Islet precursor cell (in vitro differentiated cells): ENCODE data around the gene ANKRD33B.

Source experiments
- DNase-seq: peaks from one replicate; pipeline ENCODE4 v3.0.0-alpha.2; 2018

The ANKRD33B gene

DNA sequence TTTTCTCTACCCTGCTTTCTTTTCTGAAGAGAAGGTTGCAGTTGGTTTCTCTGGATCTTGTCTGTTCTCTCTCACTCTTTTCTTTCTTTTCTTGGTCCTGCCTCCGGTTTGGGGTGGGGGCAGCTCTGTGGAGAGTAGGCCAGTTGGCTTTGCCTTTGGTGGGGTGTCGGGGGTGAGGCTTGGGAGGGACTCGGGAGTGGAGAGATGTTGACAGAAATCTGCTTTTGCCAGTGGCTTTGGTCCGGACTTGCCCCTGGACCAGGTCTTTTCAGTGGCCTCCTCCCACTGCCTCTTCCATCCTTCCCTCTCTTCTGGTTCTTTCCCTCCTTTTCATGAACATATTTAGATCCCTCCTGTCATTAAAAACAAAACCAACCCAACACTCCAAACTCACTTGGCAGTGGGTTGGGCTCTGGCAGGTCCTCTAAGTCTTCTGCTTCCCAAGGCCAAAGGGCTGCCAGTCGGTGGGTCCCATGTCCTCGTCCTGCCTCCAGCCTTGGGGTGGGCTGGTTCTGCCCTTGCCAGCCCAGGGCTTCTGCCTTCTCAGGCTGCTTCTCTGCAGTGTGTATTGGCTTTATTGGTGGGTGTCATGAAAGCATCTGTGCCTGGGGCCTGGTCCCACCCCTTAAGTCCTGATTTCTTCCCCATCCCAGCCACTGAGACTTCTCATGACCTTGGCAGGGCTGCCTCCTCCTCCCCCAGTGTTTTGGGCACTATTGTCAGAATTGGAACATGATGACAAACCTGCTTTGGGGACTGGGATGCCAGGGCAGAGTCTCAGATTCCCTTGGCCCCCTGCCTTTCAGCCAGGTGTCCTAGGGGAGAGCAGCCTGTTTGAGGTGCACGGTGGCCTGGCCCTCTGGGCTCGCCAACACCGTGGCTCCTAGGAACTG is 16.9 kb downstream of the ANKRD33B start:
- peak; percentile 41 for DNase-seq

DNA sequence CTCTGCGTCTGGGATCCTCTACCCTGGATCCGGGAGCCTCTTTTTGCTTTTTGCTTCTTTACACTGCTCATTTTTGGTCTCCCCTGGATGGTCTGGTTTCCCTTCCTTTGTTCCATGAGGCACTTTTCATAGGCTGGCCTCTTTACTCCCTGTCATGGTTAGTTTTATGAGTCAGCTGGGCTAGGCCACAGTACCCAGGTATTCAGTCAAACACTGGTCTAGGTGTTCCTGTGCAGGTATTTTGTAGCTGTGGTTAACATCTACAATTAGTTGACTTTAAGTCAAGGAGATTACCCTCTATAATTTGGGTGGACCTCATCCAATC is 17.5 kb downstream of the ANKRD33B start:
- peak; percentile 57 for DNase-seq

DNA sequence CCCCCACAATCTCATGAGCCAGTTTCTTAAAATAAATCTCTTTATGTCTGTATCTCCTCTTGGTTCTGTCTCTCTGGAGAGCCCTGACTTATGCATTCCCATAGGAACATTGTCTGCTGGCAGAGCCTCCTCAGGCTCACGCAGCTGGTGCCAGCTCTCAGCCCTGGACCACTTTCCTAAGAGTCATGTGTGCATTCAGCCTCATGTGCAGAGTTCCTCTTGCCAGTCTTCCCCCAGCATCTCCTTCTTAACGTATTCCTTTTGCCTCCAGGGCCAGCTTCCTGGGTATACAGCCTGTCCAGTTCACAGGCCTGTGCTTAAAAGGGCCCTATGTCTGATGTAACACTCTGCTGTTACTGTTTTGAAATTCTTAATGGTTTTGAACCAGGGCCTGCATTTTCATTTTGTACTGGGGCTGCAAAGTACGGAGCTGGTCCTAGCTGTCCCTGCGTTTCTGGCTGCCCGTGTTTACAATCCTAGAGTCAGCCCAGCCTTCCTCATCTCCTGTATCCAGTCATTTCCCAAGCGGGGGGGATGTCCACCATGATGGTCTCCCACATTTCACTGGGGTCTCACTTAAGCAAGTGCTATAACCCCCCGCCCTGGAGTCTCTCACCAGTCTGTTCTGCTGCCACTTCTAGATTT is 18.1 kb downstream of the ANKRD33B start:
- peak; percentile 53 for DNase-seq

DNA sequence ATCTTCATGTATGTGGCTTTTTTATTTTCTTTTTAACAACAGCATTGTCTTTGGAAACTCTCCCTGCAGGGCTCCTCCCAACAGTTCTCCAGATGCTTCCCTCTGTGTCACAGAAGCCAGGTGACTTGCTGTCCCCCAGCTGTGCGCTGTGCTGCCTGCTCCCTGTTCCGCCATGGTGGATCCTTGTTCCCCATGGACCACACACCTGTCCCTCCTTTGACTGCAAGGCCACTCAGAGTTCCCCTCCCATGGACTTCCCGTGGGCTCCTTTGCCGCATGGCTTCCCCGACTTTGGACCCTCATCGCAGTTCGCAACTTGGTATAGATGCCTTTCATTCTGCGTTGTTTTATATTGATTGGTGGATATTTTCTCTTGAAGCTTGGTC is 18.6 kb downstream of the ANKRD33B start:
- no peak for DNase-seq

DNA sequence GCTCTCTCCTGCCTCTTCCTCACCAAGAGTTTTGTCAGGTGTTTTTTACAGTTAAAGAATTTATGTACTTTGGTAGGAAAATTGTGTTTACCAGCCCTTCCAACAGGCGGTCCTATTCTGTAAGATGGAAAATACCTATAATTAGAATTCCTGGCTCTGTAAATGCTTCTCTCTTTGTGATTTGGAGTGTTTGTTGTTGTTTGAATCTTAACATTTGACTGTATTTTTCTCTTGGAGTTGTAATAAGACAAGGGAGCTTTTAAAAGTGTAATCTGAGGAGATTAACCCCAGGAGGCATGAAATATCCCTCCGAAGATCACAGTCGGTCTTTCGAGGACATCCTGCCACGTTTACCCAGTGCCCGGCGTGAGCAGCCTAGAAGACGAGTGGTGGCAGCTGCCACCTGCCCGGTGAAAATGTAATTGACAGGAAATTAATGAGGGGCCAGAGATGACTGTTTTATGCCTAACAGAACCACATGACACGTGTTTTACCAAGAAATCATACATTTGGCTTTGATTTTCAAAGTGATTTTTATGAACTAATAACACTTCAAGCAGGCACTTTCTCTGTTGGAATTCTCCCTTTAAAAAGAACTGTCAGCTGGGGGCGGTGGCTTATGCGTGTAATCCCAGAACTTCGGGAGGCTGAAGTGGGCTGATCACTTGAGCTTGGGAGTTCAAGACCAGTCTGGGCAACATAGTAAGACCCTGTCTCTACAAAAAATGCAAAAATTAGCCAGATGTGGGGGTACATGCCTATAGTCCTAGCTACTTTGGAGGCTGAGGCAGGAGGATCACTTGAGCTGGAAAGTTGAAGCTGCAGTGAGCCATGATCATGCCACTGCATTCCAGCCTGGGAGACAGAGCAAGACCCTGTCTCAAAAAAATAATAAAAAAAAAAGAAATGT is 20.0 kb downstream of the ANKRD33B start:
- no peak for DNase-seq

DNA sequence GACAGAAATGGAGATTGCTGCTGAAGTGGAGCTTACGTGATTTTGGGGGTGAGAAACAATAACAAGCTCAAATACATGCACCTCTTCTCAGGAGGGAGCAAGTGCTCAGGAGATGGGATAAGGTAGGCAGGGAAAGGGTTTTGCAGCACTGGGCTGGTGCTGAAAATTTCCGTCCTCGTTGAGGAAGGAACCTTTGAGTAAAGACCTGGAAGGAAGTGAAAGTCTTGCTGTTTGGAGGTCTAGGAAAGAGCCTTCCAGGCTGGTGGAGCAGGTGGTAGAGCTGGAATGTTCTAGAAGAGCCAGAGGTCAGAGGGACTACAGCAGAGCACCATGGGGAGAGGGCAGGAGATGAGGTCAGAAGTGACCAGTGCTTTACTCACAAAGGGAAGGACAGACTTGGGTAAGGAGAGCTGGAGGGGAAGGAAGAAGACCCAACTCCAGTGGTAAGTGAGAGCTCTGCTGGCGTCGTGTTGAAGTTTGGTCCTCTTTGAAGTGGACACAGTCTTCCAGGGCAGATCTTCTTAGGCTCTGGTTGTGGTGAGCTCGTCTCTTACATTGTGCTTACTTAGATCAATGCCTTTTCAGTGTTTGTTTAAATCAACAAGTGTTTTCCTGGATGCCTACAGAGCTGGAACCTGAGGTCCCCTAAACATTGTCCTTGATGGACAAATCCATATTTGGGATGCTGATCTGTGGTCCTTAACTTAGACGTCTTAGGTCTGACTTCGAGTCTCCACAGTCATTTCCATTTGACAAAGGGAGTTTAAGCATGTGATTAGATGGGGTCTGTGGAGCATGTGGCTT is 21.0 kb downstream of the ANKRD33B start:
- no peak for DNase-seq

DNA sequence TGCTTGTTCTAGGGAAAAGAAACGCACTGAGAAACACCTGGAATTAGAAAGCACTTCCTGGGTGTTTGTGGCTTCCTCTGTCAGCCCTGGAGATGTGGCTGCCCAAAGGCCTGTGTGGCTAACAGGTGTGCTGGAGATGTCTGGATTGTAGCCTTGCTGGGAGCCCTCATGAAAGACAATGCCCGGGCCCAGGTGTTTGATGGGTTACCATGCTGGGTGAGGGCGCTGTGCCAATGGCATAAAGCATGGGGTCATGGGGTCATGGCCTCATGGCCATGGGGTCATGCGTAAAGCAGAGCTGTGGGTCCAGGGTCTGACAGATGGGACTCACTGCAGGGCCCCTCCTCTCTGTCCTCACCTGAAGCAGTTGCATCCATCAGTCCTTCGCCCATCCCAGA is 21.6 kb downstream of the ANKRD33B start:
- DNase-seq: no peak

DNA sequence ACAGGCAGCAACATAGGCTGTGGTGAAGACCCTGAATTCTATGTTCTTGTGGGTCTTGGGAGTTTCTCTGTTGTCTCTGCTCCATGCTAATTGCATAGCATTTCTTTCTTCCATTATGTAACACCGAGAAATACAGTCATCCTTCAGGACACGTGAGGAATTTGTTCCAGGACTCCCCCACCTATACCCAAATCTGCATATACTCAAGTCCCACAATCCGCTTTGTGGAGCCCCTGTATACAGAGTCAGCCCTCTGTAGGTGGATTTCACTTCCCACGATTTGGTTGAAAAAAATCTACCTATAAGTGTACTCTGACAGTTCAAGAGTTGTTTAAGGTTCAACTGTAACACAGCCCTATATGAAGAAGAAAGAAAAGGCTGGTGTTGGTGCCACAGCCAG is 22.1 kb downstream of the ANKRD33B start:
- no peak for DNase-seq

DNA sequence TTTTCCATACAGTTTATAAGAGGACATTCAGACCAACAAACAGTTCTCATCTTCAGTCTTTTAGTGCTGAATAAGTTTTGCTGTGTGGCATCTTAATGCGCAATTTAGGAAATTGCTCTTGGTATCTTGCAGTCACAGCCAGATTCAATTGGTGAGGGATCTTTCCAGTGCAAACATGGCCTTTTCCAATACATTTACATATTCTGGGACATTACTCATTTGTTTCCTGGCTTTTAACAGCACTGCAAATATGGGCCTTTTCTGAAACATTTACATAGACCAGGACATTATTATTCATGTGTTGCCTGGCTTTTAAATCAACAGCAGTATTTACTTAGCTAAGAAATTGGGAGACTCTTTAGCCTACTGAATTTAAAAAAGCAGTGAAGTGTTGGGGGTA is 22.7 kb downstream of the ANKRD33B start:
- no peak for DNase-seq

DNA sequence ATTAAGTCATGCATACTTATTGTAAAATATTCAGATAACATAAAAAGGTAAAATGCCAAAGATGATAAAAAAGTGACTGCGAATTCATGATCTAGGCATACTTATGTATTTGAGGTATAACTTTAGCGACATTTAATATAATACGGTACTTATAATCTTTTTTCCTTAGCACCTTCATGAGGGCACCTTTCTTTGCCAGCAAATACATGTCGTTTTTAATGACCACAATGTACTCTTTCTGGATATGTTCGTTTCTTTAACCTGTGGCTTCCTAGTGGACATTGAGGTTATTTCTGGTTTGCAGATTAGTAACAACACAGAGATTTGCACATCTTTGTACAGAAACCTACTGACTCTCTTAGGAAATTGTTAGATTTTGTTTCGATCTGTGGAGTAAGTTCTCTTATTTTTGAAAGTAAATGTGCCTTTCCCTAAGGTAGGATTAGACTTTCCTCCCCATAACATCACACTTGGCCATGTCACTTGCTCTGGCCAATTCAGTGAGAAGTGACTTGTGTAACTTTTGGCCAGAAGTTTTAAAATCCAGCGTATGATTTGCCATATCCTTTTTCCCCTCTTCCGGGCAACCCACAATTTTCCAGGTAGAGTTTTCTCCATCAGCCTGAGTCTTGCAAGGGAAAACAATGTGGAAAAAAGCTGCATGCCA is 24.4 kb downstream of the ANKRD33B start:
- no peak for DNase-seq

DNA sequence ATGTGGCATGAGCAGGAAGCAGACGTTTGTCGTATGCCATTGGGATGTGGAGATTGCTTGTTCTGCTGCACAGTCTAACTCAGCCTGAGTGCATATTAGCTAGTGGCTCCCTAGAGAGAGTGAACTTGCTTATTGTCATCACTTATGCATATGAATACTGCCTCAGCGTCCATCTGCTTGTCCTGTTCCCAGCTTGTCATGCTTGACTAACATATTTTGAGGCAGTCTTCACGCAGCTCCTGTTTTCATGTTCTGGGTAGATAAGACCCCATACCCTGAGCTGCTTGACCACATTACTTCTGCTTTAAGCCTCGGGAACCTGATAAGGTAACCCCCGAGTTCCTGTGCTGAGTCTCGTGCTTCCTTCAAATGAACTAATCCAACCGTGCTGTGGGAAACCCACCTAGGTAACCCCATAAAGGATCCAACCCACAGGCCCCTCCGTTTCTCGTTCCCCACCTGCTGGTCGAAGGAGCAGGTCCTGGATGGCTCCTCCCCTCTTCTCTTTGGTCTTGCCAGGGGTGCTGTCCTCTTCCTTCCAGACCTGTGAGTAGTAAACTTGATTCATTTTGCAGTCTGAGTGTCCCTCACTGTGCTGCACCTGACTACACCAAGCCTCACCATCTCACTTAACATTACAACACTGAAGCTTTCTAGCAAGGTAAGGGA is 25.0 kb downstream of the ANKRD33B start:
- DNase-seq: peak; percentile 50

DNA sequence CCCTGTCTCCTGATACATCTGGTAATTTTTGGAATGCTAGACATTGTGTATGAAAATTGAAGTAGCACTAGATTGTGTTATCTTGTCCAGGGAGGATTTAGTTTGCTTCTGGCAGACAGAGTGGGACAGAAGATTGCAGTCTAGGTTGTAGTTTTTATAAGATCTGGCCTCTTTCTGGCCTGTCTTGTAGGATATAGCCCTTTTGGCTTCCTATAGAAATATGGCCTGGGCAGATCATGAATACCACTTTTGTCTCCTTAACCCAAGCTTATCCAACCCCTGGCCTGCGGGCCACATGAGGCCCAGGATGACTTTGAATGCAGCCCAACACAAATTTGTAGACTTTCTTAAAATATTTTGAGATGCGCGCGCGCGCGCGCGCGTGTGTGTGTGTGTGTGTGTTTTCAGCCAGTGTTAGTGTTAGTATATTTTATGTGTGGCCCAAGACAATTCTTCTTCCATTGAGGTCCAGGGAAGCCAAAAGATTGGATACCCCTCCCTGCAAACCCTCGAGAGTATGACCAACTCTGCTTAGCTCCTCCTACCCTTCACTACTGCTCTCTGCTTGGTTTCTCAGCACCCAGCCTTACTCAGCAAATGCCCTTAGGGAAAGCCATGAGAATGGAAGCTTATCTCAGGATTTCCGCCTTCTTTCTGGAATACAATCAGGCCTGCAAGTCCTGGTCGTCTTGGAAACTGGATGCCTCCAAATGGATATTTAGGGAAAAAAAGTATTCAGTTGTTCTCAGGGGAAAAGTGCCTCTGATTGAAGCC is 26.5 kb downstream of the ANKRD33B start:
- peak; percentile 96 for DNase-seq

DNA sequence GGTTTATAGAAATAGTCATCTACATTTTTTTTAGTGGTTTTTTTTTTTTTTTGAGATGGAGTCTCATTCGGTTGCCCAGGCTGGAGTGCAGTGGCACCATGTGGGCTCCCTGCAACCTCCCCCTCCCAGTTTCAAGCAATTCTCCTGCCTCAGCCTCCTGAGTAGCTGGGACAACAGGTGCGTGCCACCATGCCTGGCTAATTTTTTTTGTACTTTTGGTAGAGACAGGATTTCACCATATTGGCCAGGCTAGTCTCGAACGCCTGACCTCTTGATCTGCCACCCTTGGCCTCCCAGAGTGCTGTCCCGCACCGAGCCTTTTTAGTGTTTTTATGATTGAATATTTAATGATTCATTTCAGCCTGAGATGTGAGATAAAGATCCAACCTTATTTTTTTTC is 27.3 kb downstream of the ANKRD33B start:
- no peak for DNase-seq

DNA sequence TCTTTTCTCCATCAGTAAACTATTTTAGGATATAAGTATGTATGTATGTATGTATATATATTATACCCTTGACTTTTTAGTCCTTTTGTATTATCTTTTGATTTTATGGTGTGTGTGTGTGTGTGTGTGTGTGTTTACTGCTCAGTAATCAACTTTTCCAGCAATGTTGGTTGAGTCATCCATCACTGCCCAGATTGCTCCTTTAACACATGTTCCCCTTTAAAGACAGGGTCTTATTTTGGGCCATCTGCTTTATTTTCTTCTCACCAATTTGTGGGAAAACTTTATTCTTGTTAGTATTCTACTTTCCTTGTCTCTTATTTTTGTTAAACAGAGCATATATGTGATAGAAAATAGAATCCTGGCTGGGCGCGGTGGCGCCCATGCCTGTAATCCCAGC is 28.1 kb downstream of the ANKRD33B start:
- no peak for DNase-seq

DNA sequence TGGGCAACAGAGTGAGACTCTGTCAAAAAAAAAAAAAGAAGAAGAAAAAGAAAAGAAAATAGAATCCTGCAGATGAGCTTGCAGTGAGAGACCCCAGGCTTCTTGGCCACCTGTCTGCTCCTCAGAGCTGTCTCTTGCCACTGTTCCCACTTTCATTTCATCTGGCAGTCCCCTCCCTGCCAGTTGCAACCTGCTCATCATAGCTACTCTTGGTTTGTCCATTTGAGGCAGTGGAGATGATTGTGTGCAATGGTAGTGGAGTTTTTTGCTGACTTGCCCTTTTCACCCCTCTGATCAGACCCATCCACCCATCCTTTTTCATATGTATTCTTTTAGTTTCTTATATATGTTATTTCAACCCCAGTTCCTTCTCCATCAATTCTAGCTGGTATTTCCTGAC is 28.7 kb downstream of the ANKRD33B start:
- no peak for DNase-seq

DNA sequence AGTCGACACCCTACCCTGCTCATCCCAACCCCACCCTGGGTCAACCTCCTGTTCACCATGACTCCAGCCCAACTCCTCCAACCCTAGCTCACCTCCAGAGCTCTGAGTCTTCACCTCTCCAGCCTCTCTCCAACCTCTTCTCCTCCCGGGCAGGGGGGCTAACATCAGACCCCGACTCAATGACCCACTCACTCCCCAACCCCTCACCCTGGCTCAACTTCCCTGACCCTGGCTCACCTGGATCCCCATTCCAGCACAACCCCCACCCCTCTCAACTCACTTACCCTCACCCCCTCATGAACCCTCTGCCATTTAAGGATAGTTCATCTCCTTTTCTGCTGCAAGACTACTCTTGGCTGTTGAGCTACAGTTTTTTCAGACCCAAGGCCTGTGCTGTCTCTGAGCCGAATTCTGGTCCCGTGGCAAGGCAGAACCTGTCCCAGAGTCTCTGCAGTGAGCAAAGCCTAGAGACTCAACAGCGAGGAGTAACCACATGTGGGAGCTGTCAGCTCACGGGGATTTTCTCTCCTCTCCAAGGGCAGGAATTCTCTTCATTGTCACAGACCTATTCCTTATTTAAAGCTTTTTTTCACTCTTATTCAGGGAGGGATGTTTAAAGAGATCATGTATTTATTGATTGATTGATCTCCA is 29.8 kb downstream of the ANKRD33B start:
- DNase-seq: peak; percentile 43

DNA sequence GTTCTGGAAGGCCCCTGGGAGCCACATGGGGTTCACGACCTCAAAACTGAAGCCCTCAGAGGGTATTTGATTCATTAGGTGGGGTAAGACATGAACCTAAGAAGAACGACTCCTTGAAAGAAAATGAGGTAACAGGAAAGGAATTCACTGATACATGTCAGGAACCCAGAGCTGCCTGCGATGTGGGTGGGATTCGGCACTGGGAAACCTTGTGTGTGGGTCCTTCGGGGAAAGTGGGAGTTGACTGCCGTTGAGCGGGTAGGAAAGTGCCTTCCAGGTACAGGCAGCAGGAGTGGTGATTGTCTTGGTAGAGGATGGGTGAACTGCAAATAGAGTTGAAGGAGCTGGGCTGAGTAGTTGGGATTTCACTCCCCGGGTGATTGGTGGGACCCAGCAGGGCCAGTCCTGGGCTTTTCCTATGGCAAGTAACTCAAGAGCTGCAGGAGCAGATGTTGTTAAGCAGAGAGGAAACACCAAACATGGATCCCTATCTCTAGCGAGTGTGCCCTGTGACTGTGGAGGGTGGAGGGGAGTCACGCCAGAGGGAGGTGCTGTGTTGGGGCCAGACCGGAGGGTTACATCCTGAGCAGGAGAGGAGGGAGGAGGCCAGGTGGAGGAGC is 30.8 kb downstream of the ANKRD33B start:
- peak; percentile 72 for DNase-seq

DNA sequence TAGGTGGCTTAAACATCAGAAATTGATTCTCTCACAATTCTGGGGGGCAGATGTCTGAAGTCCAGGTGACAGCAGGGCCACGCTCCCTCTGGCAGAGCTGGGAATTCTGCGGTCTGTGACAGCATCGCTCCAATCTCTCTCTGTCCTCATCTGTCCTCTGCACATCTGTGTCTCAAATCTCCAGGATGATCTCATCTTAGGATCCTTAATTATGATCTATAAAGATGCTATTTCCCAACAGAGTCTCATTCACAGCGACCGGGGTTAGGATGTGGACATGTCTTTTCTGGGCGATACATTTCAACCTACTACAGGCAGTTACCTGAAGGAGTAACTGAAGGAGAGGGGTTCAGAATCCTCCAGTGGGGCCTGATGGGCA is 31.4 kb downstream of the ANKRD33B start:
- no peak for DNase-seq

DNA sequence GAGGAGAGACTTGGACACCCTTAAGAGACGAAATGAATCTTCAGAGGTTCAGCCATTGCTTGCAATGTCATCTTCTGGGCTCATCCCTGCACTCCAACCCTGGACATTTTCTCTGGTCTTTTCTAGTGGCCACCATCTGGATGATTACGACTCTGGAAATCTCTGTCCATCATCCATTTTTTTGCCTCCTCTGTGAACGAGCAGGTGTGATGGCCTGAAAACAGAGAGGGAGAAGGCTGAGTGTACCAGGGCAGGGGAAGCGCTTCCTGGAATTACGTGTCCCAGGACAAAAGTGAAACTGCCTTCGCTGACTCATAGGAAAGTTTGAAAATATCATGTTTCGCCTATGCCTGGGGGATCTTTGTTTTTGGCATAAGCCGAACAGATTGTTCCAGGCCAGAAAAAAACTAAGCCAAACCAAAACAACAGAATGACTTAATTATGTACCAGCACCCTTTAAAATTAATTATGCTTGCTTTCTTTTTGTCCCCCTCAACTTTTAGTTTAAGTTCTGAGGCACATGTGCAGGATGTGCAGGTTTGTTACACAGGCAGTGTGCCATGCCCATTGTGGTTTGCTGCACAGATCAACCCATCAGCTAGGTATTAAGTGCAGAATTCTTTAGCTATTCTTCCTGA is 31.9 kb downstream of the ANKRD33B start:
- peak; percentile 52 for DNase-seq
